Gastroesophageal sphincter (tissue), 2 donors: ENCODE measurements around the gene RAP1GAP.

Source experiments
- POLR2A ChIP-seq, 2 donors: fragments of 450-650 bp; IDR thresholded peaks; one replicate each; pipeline ENCODE4 v1.6.1; 2017; ENCODE audit warnings: antibody characterized with exemption in 2 of 2, mild to moderate bottlenecking in 2 of 2, moderate library complexity in 1 of 2
- POLR2AphosphoS5 ChIP-seq: sonication (generic); formaldehyde crosslinking; IDR thresholded peaks from one replicate; pipeline ENCODE4 v1.6.1; 2017; ENCODE audit warnings: antibody characterized with exemption

GRCh38 chr1:21641537-21641936 lies 27.6 kb downstream of the RAP1GAP start:
- TF ChIP-seq POLR2AphosphoS5, result no peak
- no peak for TF ChIP-seq POLR2A (IDR thresholded peaks at IDR 0.05)
